ENCODE results near the gene LRRC3B.

LRRC3B gene

GRCh38 chr3:26591926-26592325, 30.6 kb upstream of the LRRC3B start:
- no peak for ATAC-seq
- TF ChIP-seq POU6F1 (CRISPR knock-in tag; IDR thresholded peaks at IDR 0.05; ENCODE audit: borderline replicate concordance, low read depth) (no peak), ESRRG (CRISPR knock-in tag; IDR thresholded peaks at IDR 0.05) (no peak), ZNF565 (CRISPR knock-in tag; conservative IDR thresholded peaks at IDR 0.05; ENCODE audit: low read depth) (no peak), PATZ1 (CRISPR knock-in tag; IDR thresholded peaks at IDR 0.05; ENCODE audit: borderline replicate concordance) (no peak), CSRNP3 (CRISPR knock-in tag; IDR thresholded peaks at IDR 0.05) (no peak), ZC3H10 (CRISPR knock-in tag; IDR thresholded peaks at IDR 0.05) (no peak), SNAI2 (CRISPR knock-in tag; IDR thresholded peaks at IDR 0.05) (no peak), CSDC2 (CRISPR knock-in tag; IDR thresholded peaks at IDR 0.05) (no peak), GLIS3 (CRISPR knock-in tag; IDR thresholded peaks at IDR 0.05) (no peak), RARB (CRISPR knock-in tag; IDR thresholded peaks at IDR 0.05) (no peak), ARNTL (CRISPR knock-in tag; IDR thresholded peaks at IDR 0.05; ENCODE audit: borderline replicate concordance, low read depth) (no peak), OSR1 (CRISPR knock-in tag; IDR thresholded peaks at IDR 0.05) (no peak), BACH2 (CRISPR knock-in tag; IDR thresholded peaks at IDR 0.05; ENCODE audit: borderline replicate concordance) (no peak), ZNF8 (CRISPR knock-in tag; IDR thresholded peaks at IDR 0.05) (no peak)

GRCh38 chr3:26592451-26592850, 30.1 kb upstream of the LRRC3B start:
- no peak for TF ChIP-seq CSDC2 (CRISPR knock-in tag; IDR thresholded peaks at IDR 0.05)
- no peak for TF ChIP-seq TCF4 (CRISPR knock-in tag; IDR thresholded peaks at IDR 0.05; ENCODE audit: borderline replicate concordance)
- TF ChIP-seq ZNF70 (CRISPR knock-in tag; IDR thresholded peaks at IDR 0.05), result no peak
- TF ChIP-seq BACH2 (CRISPR knock-in tag; IDR thresholded peaks at IDR 0.05; ENCODE audit: borderline replicate concordance), result no peak
- TF ChIP-seq SNAI2 (CRISPR knock-in tag; IDR thresholded peaks at IDR 0.05), result no peak
- no peak for TF ChIP-seq TSHZ2 (CRISPR knock-in tag; IDR thresholded peaks at IDR 0.05)
- no peak for TF ChIP-seq ZC3H10 (CRISPR knock-in tag; IDR thresholded peaks at IDR 0.05)
- TF ChIP-seq ZNF8 (CRISPR knock-in tag; IDR thresholded peaks at IDR 0.05), result no peak
- no peak for TF ChIP-seq ARNTL (CRISPR knock-in tag; IDR thresholded peaks at IDR 0.05; ENCODE audit: borderline replicate concordance, low read depth)
- no peak for TF ChIP-seq POU6F1 (CRISPR knock-in tag; IDR thresholded peaks at IDR 0.05; ENCODE audit: borderline replicate concordance, low read depth)
- no peak for TF ChIP-seq PPARA (CRISPR knock-in tag; IDR thresholded peaks at IDR 0.05; ENCODE audit: borderline replicate concordance)
- TF ChIP-seq CREB5 (CRISPR knock-in tag; IDR thresholded peaks at IDR 0.05; ENCODE audit: low read depth), result no peak
- no peak for TF ChIP-seq GLIS3 (CRISPR knock-in tag; IDR thresholded peaks at IDR 0.05)
- no peak for TF ChIP-seq ZFP30 (CRISPR knock-in tag; IDR thresholded peaks at IDR 0.05)
- no peak for TF ChIP-seq ESRRG (CRISPR knock-in tag; IDR thresholded peaks at IDR 0.05)
- TF ChIP-seq OSR1 (CRISPR knock-in tag; IDR thresholded peaks at IDR 0.05), result no peak
- no peak for TF ChIP-seq CSRNP3 (CRISPR knock-in tag; IDR thresholded peaks at IDR 0.05)
- no peak for TF ChIP-seq ZFP3 (CRISPR knock-in tag; IDR thresholded peaks at IDR 0.05)
- TF ChIP-seq ZNF565 (CRISPR knock-in tag; conservative IDR thresholded peaks at IDR 0.05; ENCODE audit: low read depth), result no peak
- no peak for TF ChIP-seq RARB (CRISPR knock-in tag; IDR thresholded peaks at IDR 0.05)
- ATAC-seq, result no peak

Measured in SK-N-SH treated with all-trans-retinoic acid at 6 μM for 48 hours (cell line).